HG02840 (cell line): ENCODE measurements around the gene RNF214.

ENCODE experiments used
- ATAC-seq: cut with Tn5 transposase; IDR thresholded peaks from one replicate; pipeline ENCODE4 v1.9.1; 2021; ENCODE audit warnings: mild to moderate bottlenecking, moderate library complexity, moderate number of reproducible peaks; ENCODE audit not compliant: unreplicated experiment, low FRiP score

The RNF214 gene

GRCh38 chr11:117212697-117213355, 19.6 kb upstream of the RNF214 start:
- ATAC-seq = no peak

- no peak for ATAC-seq
Observed at GRCh38 chr11:117214404-117215110, 17.9 kb upstream of the RNF214 start.

- no peak for ATAC-seq
Observed at GRCh38 chr11:117217141-117218084, 15.1 kb upstream of the RNF214 start.

GRCh38 chr11:117218133-117218915, 14.1 kb upstream of the RNF214 start:
- no peak for ATAC-seq

GRCh38 chr11:117219001-117219400, 13.5 kb upstream of the RNF214 start:
- ATAC-seq = no peak

GRCh38 chr11:117219455-117219854, 13.0 kb upstream of the RNF214 start:
- no peak for ATAC-seq

GRCh38 chr11:117219995-117220394, 12.5 kb upstream of the RNF214 start:
- ATAC-seq = no peak

GRCh38 chr11:117220568-117220967, 11.9 kb upstream of the RNF214 start:
- ATAC-seq = no peak

- no peak for ATAC-seq
Observed at GRCh38 chr11:117220999-117221774, 11.3 kb upstream of the RNF214 start.

GRCh38 chr11:117221775-117222517, 10.5 kb upstream of the RNF214 start:
- ATAC-seq = no peak

- ATAC-seq = no peak
Observed at GRCh38 chr11:117222991-117223740, 9.3 kb upstream of the RNF214 start.

- ATAC-seq = no peak
Observed at GRCh38 chr11:117223741-117224689, 8.5 kb upstream of the RNF214 start.

GRCh38 chr11:117225553-117226170, 6.8 kb upstream of the RNF214 start:
- ATAC-seq = no peak

- ATAC-seq = no peak
Observed at GRCh38 chr11:117226388-117227385, 5.8 kb upstream of the RNF214 start.

- no peak for ATAC-seq
Observed at GRCh38 chr11:117228091-117228490, 4.4 kb upstream of the RNF214 start.
